ENCODE results near the gene FLYWCH2. TPM values are rescaled to one million over a fixed set of nuclear protein-coding genes. Genes with fewer than 3 reads are reported as not detected.
"Not testable (repeated sequence)": the region's sequence is repeated elsewhere in the genome, so short reads cannot be mapped to it uniquely, and the experiment has no call there.

FLYWCH2 gene
- total RNA-seq, 1 donor from 2014 or later, result 36.5 TPM

GRCh38 chr16:2939968-2940367, 57.0 kb downstream of the FLYWCH2 start:
- Histone ChIP-seq H4K20me1 (ENCODE audit: insufficient read depth, low read length) (no peaks in the 10 kb centered on the region), H3K36me3 (ENCODE audit: insufficient read depth, low read length) (peaks cover 16% of the 10 kb centered on the region), H3K79me2 (ENCODE audit: insufficient read depth, low read length) (no peaks in the 10 kb centered on the region), H3K27ac (ENCODE audit: low read depth, low read length) (no peak overlapping the region), H3K27me3 (ENCODE audit: insufficient read depth, low read length) (no peaks in the 10 kb centered on the region), H3K4me1 (ENCODE audit: insufficient read depth, low read length) (no peaks in the 10 kb centered on the region), H3K4me3 (ENCODE audit: insufficient read depth, low read depth, low read length) (no peak overlapping the region), H3K4me2 (ENCODE audit: low read length) (no peak overlapping the region), H3K9me3 (ENCODE audit: insufficient read depth, low read depth, low read length) (no peaks in the 10 kb centered on the region), H2AFZ (ENCODE audit: low read depth, low read length) (no peak overlapping the region), H3K9ac (ENCODE audit: low read length) (no peak overlapping the region)
- no peaks in the 10 kb centered on the region for H3K27me3 Mint-ChIP-seq (ENCODE audit: low read depth, unreplicated experiment)
- no peaks in the 10 kb centered on the region for H3K9me3 Mint-ChIP-seq (ENCODE audit: unreplicated experiment)
- FAIRE-seq (no peak), DNase-seq (ENCODE audit: low read depth) (no peak)
- no peaks in the 10 kb centered on the region for H3K4me1 Mint-ChIP-seq (ENCODE audit: low read depth, unreplicated experiment)
- peaks cover 23% of the 10 kb centered on the region for H3K36me3 Mint-ChIP-seq (ENCODE audit: low read depth, unreplicated experiment)
- no peak for TF ChIP-seq EZH2 (IDR thresholded peaks at IDR 0.05; ENCODE audit: insufficient read depth, low read length)
- no peak for TF ChIP-seq CTCF (IDR thresholded peaks at IDR 0.05; ENCODE audit: insufficient read depth, low read depth, low read length)
- no peak overlapping the region for H3K27ac Mint-ChIP-seq (ENCODE audit: unreplicated experiment)
- no peak overlapping the region for H3K4me3 Mint-ChIP-seq (ENCODE audit: unreplicated experiment)

GRCh38 chr16:2942045-2942444, 59.0 kb downstream of the FLYWCH2 start:
- FAIRE-seq, result no peak

GRCh38 chr16:2943716-2944115, 60.7 kb downstream of the FLYWCH2 start:
- DNase-seq (ENCODE audit: low read depth); H3K4me3 Mint-ChIP-seq (ENCODE audit: unreplicated experiment); H3K9me3 Mint-ChIP-seq (ENCODE audit: unreplicated experiment); H3K9me3 ChIP-seq (ENCODE audit: insufficient read depth, low read depth, low read length); H3K79me2 ChIP-seq (ENCODE audit: insufficient read depth, low read length); FAIRE-seq; H3K27ac ChIP-seq (ENCODE audit: low read depth, low read length); H3K27ac Mint-ChIP-seq (ENCODE audit: unreplicated experiment); H3K27me3 Mint-ChIP-seq (ENCODE audit: low read depth, unreplicated experiment); H3K4me2 ChIP-seq (ENCODE audit: low read length); H3K4me1 Mint-ChIP-seq (ENCODE audit: low read depth, unreplicated experiment); H3K4me3 ChIP-seq (ENCODE audit: insufficient read depth, low read depth, low read length); H3K27me3 ChIP-seq (ENCODE audit: insufficient read depth, low read length); H3K9ac ChIP-seq (ENCODE audit: low read length); H2AFZ ChIP-seq (ENCODE audit: low read depth, low read length); H4K20me1 ChIP-seq (ENCODE audit: insufficient read depth, low read length); H3K4me1 ChIP-seq (ENCODE audit: insufficient read depth, low read length): not testable (repeated sequence)
- H3K36me3 Mint-ChIP-seq (ENCODE audit: low read depth, unreplicated experiment), result peaks cover 35% of the 10 kb centered on the region
- H3K36me3 ChIP-seq (ENCODE audit: insufficient read depth, low read length), result peaks cover 16% of the 10 kb centered on the region

More at GRCh38 chr16:2942045-2942444, 59.0 kb downstream of the FLYWCH2 start:
- H3K27ac ChIP-seq (ENCODE audit: low read depth, low read length), result no peak overlapping the region
- H3K4me1 ChIP-seq (ENCODE audit: insufficient read depth, low read length), result no peaks in the 10 kb centered on the region
- H3K9ac ChIP-seq (ENCODE audit: low read length), result no peak overlapping the region
- peaks cover 16% of the 10 kb centered on the region for H3K36me3 ChIP-seq (ENCODE audit: insufficient read depth, low read length)
- H3K9me3 ChIP-seq (ENCODE audit: insufficient read depth, low read depth, low read length), result no peaks in the 10 kb centered on the region
- no peak for DNase-seq (ENCODE audit: low read depth)
- Mint-ChIP-seq H3K4me3 (ENCODE audit: unreplicated experiment) (no peak overlapping the region), H3K4me1 (ENCODE audit: low read depth, unreplicated experiment) (no peaks in the 10 kb centered on the region), H3K9me3 (ENCODE audit: unreplicated experiment) (no peaks in the 10 kb centered on the region), H3K27ac (ENCODE audit: unreplicated experiment) (no peak overlapping the region), H3K36me3 (ENCODE audit: low read depth, unreplicated experiment) (peaks cover 30% of the 10 kb centered on the region), H3K27me3 (ENCODE audit: low read depth, unreplicated experiment) (no peaks in the 10 kb centered on the region)
- no peak for TF ChIP-seq EZH2 (IDR thresholded peaks at IDR 0.05; ENCODE audit: insufficient read depth, low read length)
- no peak for TF ChIP-seq CTCF (IDR thresholded peaks at IDR 0.05; ENCODE audit: insufficient read depth, low read depth, low read length)
- no peaks in the 10 kb centered on the region for H3K79me2 ChIP-seq (ENCODE audit: insufficient read depth, low read length)
- no peaks in the 10 kb centered on the region for H4K20me1 ChIP-seq (ENCODE audit: insufficient read depth, low read length)
- H3K4me2 ChIP-seq (ENCODE audit: low read length), result no peak overlapping the region
- no peak overlapping the region for H3K4me3 ChIP-seq (ENCODE audit: insufficient read depth, low read depth, low read length)
- no peak overlapping the region for H2AFZ ChIP-seq (ENCODE audit: low read depth, low read length)
- H3K27me3 ChIP-seq (ENCODE audit: insufficient read depth, low read length), result no peaks in the 10 kb centered on the region
